ENCODE measurements around the gene KCNK5.

KCNK5 gene

DNA sequence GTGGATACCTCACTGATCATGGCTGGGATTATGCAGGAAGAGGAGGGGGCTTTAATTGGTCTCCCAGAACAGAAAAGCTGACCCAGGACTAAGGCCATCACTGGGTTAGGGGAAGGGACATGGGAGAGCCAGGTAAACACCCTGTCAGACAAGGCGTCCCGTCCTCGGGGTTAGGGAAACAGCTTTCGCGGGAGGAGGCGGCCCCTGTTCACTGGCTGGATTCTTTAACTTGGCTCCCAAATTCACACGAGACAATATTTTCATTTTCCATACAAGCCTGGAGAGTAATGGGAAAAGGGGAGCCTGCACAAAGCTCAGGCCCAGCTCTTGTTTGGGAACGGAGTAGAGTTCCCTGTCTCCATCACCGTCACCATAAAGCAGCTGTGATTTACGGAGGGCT lies 29.3 kb downstream of the KCNK5 start (continued):
- TF ChIP-seq HOXA7 (CRISPR knock-in tag; IDR thresholded peaks at IDR 0.05; ENCODE audit: borderline replicate concordance) = no peak

- ChIA-PET CTCF (interaction anchor here (0.5 to 2.8 kb wide), 6 partner anchors 9 to 666 kb away, joined by 3 to 17 read pairs (median 4); no protein-coding TSS in a partner anchor), POLR2A (interaction anchor here (0.6 kb wide), 1 partner anchor 65 kb away, joined by 3 read pairs; no protein-coding TSS in a partner anchor)
- peaks cover 5% of the 10 kb centered on the region for H3K4me1 ChIP-seq (ENCODE audit: control insufficient read depth, insufficient read depth, low read length)
- TF ChIP-seq ZNF571 (tag by site-specific recombination; IDR thresholded peaks at IDR 0.05) (no peak), ZFP37 (tag by site-specific recombination; IDR thresholded peaks at IDR 0.05) (no peak), ZNF423 (tag by site-specific recombination; IDR thresholded peaks at IDR 0.05) (no peak), SETDB1 (IDR thresholded peaks at IDR 0.05; ENCODE audit: insufficient read length, low read length) (no peak), ZNF707 (tag by site-specific recombination; IDR thresholded peaks at IDR 0.05) (no peak), ZNF221 (tag by site-specific recombination; IDR thresholded peaks at IDR 0.05; ENCODE audit: borderline replicate concordance) (no peak)
- H3K9me3 ChIP-seq (ENCODE audit: control insufficient read depth, insufficient read depth, low read depth, low read length) = no peaks in the 10 kb centered on the region
- H3K36me3 ChIP-seq (ENCODE audit: control insufficient read depth in 2 of 2, insufficient read depth in 1 of 2, low read length in 2 of 2) = peaks cover 0 to 16% of the 10 kb centered on the region in 2 experiments; a peak in 1 of 3 replicates
- no peak overlapping the region for H3K4me3 ChIP-seq (ENCODE audit: low read depth, low read length)
- no peak overlapping the region for H3K27ac ChIP-seq (ENCODE audit: extremely low read depth, low read depth, low read length)
These were observed 29.9 kb downstream of the KCNK5 start for GRCh38 chr6:39199231-39199940.

DNA sequence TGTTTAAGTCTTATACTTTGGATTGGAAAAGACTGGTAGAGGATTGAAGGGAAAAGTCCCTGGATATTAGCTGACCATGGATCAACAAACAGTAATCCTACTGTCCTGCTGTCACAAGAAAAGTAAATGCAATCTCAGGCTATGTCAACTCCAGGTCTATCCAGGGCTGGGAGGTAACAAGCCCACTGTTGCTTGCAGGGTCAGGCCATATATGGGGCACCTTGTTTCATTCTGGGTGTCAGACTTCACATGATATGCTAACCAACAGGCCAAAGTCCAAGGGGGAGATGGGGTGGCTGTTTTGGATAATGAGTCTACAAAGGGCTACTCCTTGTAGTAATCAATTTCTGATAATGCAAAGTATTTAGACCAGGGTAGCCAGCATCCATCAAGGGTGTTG lies 30.7 kb downstream of the KCNK5 start:
- Histone ChIP-seq H3K36me3 (ENCODE audit: control insufficient read depth in 2 of 2, insufficient read depth in 1 of 2, low read length in 2 of 2) (peaks cover 0 to 25% of the 10 kb centered on the region in 2 experiments; a peak in 1 of 3 replicates), H3K9me3 (ENCODE audit: control insufficient read depth, insufficient read depth, low read depth, low read length) (no peaks in the 10 kb centered on the region), H3K4me1 (ENCODE audit: control insufficient read depth, insufficient read depth, low read length) (0 out of 2 replicates have a peak, but pooled peaks cover under 1% of the 10 kb centered on the region), H3K27ac (ENCODE audit: extremely low read depth, low read depth, low read length) (no peak overlapping the region), H3K4me3 (ENCODE audit: low read depth, low read length) (no peak overlapping the region)
- CTCF ChIA-PET = interaction anchor here (0.5 to 2.8 kb wide), 5 partner anchors 8 to 667 kb away, joined by 3 to 17 read pairs (median 4); no protein-coding TSS in a partner anchor
- POLR2A ChIA-PET = no interaction called here
- TF ChIP-seq YY2 (tag by site-specific recombination; IDR thresholded peaks at IDR 0.05) (no peak), MZF1 (tag by site-specific recombination; IDR thresholded peaks at IDR 0.05; ENCODE audit: borderline replicate concordance) (no peak), ZNF2 (tag by site-specific recombination; IDR thresholded peaks at IDR 0.05) (no peak)
- TF ChIP-seq, protein P1, sequence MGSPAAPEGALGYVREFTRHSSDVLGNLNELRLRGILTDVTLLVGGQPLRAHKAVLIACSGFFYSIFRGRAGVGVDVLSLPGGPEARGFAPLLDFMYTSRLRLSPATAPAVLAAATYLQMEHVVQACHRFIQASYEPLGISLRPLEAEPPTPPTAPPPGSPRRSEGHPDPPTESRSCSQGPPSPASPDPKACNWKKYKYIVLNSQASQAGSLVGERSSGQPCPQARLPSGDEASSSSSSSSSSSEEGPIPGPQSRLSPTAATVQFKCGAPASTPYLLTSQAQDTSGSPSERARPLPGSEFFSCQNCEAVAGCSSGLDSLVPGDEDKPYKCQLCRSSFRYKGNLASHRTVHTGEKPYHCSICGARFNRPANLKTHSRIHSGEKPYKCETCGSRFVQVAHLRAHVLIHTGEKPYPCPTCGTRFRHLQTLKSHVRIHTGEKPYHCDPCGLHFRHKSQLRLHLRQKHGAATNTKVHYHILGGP (tag by site-specific recombination; IDR thresholded peaks at IDR 0.05) = no peak

- Histone ChIP-seq H3K9me3 (ENCODE audit: control insufficient read depth, insufficient read depth, low read depth, low read length) (no peaks in the 10 kb centered on the region), H3K36me3 (ENCODE audit: control insufficient read depth in 2 of 2, insufficient read depth in 1 of 2, low read length in 2 of 2) (peaks cover 0 to 30% of the 10 kb centered on the region in 2 experiments; a peak in 1 of 3 replicates), H3K4me3 (ENCODE audit: low read depth, low read length) (no peak overlapping the region), H3K4me1 (ENCODE audit: control insufficient read depth, insufficient read depth, low read length) (no peaks in the 10 kb centered on the region), H3K27ac (ENCODE audit: extremely low read depth, low read depth, low read length) (no peak overlapping the region)
- ChIA-PET POLR2A (no interaction called here), CTCF (interaction anchor here (0.7 to 2.8 kb wide), 5 partner anchors 8 to 559 kb away, joined by 3 to 17 read pairs (median 4); no protein-coding TSS in a partner anchor)
- no peak for TF ChIP-seq ZNF76 (tag by site-specific recombination; IDR thresholded peaks at IDR 0.05; ENCODE audit: borderline replicate concordance, low read depth)
- TF ChIP-seq ZNF776 (tag by site-specific recombination; IDR thresholded peaks at IDR 0.05; ENCODE audit: borderline replicate concordance) = no peak
- TF ChIP-seq RBAK (tag by site-specific recombination; IDR thresholded peaks at IDR 0.05) = no peak
- no peak for TF ChIP-seq TCF7L2 (IDR thresholded peaks at IDR 0.05; ENCODE audit: borderline replicate concordance, low read depth, low read length)
- TF ChIP-seq BCL11A (tag by site-specific recombination; IDR thresholded peaks at IDR 0.05; ENCODE audit: low read depth) = no peak
- no peak for TF ChIP-seq ZNF426 (tag by site-specific recombination; IDR thresholded peaks at IDR 0.05)
- TF ChIP-seq KLF16 (tag by site-specific recombination; IDR thresholded peaks at IDR 0.05) = no peak
- TF ChIP-seq ZNF585B (tag by site-specific recombination; IDR thresholded peaks at IDR 0.05) = no peak
- no peak for TF ChIP-seq ZNF350 (tag by site-specific recombination; IDR thresholded peaks at IDR 0.05)
- TF ChIP-seq ZNF423 (tag by site-specific recombination; IDR thresholded peaks at IDR 0.05) = no peak
- TF ChIP-seq ZSCAN18 (tag by site-specific recombination; IDR thresholded peaks at IDR 0.05) = no peak
- TF ChIP-seq, protein P2, sequence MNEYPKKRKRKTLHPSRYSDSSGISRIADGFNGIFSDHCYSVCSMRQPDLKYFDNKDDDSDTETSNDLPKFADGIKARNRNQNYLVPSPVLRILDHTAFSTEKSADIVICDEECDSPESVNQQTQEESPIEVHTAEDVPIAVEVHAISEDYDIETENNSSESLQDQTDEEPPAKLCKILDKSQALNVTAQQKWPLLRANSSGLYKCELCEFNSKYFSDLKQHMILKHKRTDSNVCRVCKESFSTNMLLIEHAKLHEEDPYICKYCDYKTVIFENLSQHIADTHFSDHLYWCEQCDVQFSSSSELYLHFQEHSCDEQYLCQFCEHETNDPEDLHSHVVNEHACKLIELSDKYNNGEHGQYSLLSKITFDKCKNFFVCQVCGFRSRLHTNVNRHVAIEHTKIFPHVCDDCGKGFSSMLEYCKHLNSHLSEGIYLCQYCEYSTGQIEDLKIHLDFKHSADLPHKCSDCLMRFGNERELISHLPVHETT (tag by site-specific recombination; IDR thresholded peaks at IDR 0.05) = no peak
These were observed 31.3 kb downstream of the KCNK5 start for GRCh38 chr6:39197922-39198500.

Measured in HEK293 (cell line).